ENCODE data around the gene C17orf107. TPM values are rescaled to one million over a fixed set of nuclear protein-coding genes. Genes with fewer than 3 reads are reported as not detected.

C17orf107 gene
- total RNA-seq (2022; extraction: Qiagen RNA extraction; ENCODE audit: low read depth), result 0.17 to 0.29 TPM (median 0.28 TPM) in 5 replicates

GRCh38 chr17:4899341-4900230, at the start of gene C17orf107:
Gene C17orf107 (plus strand): TSS chr17:4899536. CDS start chr17:4899763, 227 bp downstream.

GRCh38 chr17:4903051-4903818, 3.9 kb downstream of the C17orf107 start, which contains the start of gene CHRNE:
Gene CHRNE (minus strand): TSS chr17:4903098. CDS start chr17:4903063, 35 bp downstream.

DNA sequence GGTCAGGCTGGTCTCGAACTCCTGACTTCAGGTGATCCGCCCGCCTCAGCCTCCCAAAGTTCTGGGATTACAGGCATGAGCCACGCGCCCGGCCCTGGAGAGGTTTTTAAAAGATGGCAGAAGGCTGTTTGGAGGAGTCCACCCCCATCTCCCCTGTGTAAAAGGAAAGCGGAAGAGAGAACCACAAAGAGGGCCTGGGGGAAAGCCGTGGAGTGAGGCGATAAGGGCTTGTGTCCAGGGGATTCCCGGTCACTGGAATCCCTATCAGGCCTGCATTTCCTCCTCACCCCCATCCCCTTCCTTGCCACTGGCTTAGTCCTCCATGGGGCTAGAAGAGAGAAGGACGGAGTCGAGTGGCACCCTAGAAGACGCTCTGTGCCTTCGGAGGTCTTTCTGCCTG, 32.6 kb downstream of the C17orf107 start, which contains the start of gene GP1BA:
Gene GP1BA (plus strand): TSS at position 315 of the 400 bp plus-strand sequence. CDS start 328 bp downstream, outside the sequence.

DNA sequence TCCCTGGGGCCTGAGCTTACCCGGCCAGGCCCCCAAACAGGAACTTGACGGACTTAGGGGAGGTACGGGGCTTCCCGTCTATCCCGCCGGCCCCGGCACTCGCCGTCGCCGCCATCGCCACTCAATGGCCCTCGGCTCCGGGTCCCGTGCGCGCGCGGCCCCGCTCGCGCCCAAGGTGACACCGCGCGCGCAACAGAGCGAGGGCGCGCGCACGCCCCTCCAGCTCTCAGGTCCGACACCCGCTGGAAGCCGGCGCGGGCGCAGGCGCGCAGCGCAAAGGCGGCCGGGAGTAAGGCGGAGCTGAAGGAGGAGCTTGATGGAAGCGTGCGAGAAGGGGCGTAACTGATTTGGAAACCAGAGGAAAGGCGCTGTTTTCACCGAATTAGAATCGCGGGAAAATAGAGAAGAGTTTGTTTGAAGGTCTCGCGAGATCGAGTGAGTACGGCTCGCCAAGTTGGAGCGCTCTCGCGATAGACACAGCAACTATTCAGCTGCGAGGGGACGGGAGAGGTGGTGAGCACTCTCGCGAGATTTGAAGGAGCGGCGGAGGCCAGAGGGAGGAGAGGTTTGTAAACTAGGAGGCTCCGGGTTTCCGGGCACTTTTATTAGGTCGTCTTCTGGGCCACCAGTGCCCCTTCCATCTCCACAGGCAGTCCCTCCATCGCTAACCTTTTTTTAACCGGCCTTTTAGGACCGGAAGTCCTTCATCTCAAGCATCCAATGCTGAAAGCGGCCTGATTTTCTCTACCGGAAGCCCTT, 40.6 kb downstream of the C17orf107 start, which contains the start of the genes RNF167 and SLC25A11:
Gene RNF167 (plus strand): TSS at position 473 of the 759 bp plus-strand sequence. CDS start 642 bp downstream, outside the sequence.
Gene SLC25A11 (minus strand): TSS at position 251 of the 759 bp plus-strand sequence. CDS start 136 bp downstream, at position 115.

DNA sequence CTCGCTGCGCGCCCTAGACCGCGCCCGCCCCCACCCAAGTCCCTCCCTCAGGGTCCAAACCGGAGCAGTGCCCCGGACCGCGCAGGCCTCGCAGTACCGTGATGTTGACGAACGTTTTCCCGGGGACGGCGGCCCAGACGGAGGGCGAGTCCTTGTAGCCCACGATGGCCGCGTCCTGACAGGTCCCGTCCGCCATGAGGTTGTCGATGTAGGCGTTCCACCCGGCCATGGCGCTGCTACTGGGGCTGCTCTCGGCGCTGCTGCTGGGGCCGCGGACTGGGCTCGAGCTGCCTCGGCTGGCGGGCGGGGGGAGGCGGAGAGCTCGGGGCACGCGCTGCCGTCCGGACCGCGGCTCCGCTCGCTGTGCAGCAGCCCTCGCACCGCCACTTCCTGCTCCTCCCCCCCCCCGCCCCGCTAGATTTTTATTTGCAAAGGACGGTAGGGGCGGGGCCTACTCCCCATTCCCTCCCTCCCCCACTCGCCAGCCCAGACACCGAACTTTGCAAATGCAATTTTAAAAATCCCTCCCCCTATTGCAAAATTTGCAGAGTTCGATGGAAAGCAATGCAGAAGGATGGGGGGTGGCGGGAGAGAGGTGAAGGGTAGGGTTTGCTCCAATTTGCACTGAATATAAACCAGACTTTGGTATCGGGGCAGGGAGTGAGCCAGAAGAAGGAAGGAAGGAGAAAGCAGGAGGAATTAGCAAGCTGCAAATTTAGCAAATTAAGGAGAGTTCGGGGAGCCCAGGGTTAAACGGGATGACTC, 49.0 kb downstream of the C17orf107 start, which contains the start of gene PFN1:
Gene PFN1 (minus strand): TSS at position 365 of the 765 bp plus-strand sequence. CDS start 136 bp downstream, at position 229.

DNA sequence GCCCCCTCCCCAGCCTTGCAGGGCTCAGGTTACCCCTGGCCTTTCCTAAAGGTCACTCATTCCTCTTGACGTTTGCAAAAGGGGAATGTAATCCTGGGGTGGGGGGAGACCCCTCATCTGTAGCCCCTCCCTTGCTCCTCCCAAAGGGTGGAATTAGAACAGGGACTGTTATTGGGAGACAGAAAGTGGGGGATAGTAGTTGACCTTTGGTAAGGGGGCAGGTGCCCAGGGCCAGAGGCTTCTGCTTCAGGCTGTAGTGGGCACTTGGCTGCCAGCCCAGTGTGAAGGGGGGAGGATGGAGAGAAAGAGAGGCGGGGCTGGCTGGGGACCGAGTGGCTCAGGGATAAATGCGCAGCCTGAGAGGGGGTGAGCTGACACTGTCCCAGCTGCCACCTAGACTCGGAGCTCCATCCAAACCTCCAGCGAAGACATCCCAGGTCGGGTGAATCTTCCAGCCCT, 51.4 kb downstream of the C17orf107 start, which contains the start of gene ENO3:
Gene ENO3 (plus strand): TSS at position 374 of the 459 bp plus-strand sequence. CDS start 711 bp downstream, outside the sequence.

Other genes with a start within 250 kb of the C17orf107 start
- gene PELP1, start 195.4 kb upstream of the C17orf107 start, total RNA-seq (2022; extraction: Qiagen RNA extraction; ENCODE audit: low read depth), result 68.7 to 88.2 TPM (median 76.7 TPM) in 5 replicates
- 51.9 to 68.9 TPM (median 63.3 TPM) in 5 replicates for gene ARRB2, start 188.9 kb upstream of the C17orf107 start, total RNA-seq (2022; extraction: Qiagen RNA extraction; ENCODE audit: low read depth)
- 40.9 to 46.9 TPM (median 43.8 TPM) in 5 replicates for gene MED11, start 168.1 kb upstream of the C17orf107 start, total RNA-seq (2022; extraction: Qiagen RNA extraction; ENCODE audit: low read depth)
- 0.41 to 0.86 TPM (median 0.60 TPM) in 5 replicates for gene ZMYND15, start 159.7 kb upstream of the C17orf107 start, total RNA-seq (2022; extraction: Qiagen RNA extraction; ENCODE audit: low read depth)
- 15.0 to 20.2 TPM (median 18.3 TPM) in 5 replicates for gene CXCL16, start 159.6 kb upstream of the C17orf107 start, total RNA-seq (2022; extraction: Qiagen RNA extraction; ENCODE audit: low read depth)
- gene TM4SF5, start 127.7 kb upstream of the C17orf107 start, total RNA-seq (2022; extraction: Qiagen RNA extraction; ENCODE audit: low read depth), result 0.31 to 1.2 TPM (median 0.64 TPM) in 5 replicates
- gene VMO1, start 113.2 kb upstream of the C17orf107 start, total RNA-seq (2022; extraction: Qiagen RNA extraction; ENCODE audit: low read depth), result 0.47 to 1.5 TPM (median 1.3 TPM) in 4 of 5 replicates, not detected in the other
- gene GLTPD2, start 110.6 kb upstream of the C17orf107 start, total RNA-seq (2022; extraction: Qiagen RNA extraction; ENCODE audit: low read depth), result not detected in 5 replicates
- gene PSMB6, start 103.4 kb upstream of the C17orf107 start, total RNA-seq (2022; extraction: Qiagen RNA extraction; ENCODE audit: low read depth), result 443 to 508 TPM (median 482 TPM) in 5 replicates
- gene PLD2, start 92.4 kb upstream of the C17orf107 start, total RNA-seq (2022; extraction: Qiagen RNA extraction; ENCODE audit: low read depth), result 20.0 to 27.5 TPM (median 25.1 TPM) in 5 replicates
- 49.3 to 64.6 TPM (median 56.6 TPM) in 5 replicates for gene MINK1, start 66.2 kb upstream of the C17orf107 start, total RNA-seq (2022; extraction: Qiagen RNA extraction; ENCODE audit: low read depth)
- gene CHRNE, start 3.6 kb downstream of the C17orf107 start, total RNA-seq (2022; extraction: Qiagen RNA extraction; ENCODE audit: low read depth), result 0.07 to 0.21 TPM (median 0.08 TPM) in 4 of 5 replicates, not detected in the other
- gene GP1BA, start 32.7 kb downstream of the C17orf107 start, total RNA-seq (2022; extraction: Qiagen RNA extraction; ENCODE audit: low read depth), result not detected in 5 replicates
- gene SLC25A11, start 40.5 kb downstream of the C17orf107 start, total RNA-seq (2022; extraction: Qiagen RNA extraction; ENCODE audit: low read depth), result 65.3 to 82.3 TPM (median 72.2 TPM) in 5 replicates
- 93.0 to 144 TPM (median 121 TPM) in 5 replicates for gene RNF167, start 40.7 kb downstream of the C17orf107 start, total RNA-seq (2022; extraction: Qiagen RNA extraction; ENCODE audit: low read depth)
- gene PFN1, start 49.0 kb downstream of the C17orf107 start, total RNA-seq (2022; extraction: Qiagen RNA extraction; ENCODE audit: low read depth), result 2,001 to 2,972 TPM (median 2,479 TPM) in 5 replicates
- 51.2 to 61.4 TPM (median 55.7 TPM) in 5 replicates for gene ENO3, start 51.6 kb downstream of the C17orf107 start, total RNA-seq (2022; extraction: Qiagen RNA extraction; ENCODE audit: low read depth)
- 69.9 to 87.4 TPM (median 71.4 TPM) in 5 replicates for gene SPAG7, start 68.3 kb downstream of the C17orf107 start, total RNA-seq (2022; extraction: Qiagen RNA extraction; ENCODE audit: low read depth)
- 22.0 to 37.9 TPM (median 31.6 TPM) in 5 replicates for gene CAMTA2, start 88.1 kb downstream of the C17orf107 start, total RNA-seq (2022; extraction: Qiagen RNA extraction; ENCODE audit: low read depth)
- gene INCA1, start 98.0 kb downstream of the C17orf107 start, total RNA-seq (2022; extraction: Qiagen RNA extraction; ENCODE audit: low read depth), result 1.3 to 2.0 TPM (median 1.5 TPM) in 5 replicates
- gene KIF1C, start 98.4 kb downstream of the C17orf107 start, total RNA-seq (2022; extraction: Qiagen RNA extraction; ENCODE audit: low read depth), result 98.9 to 125 TPM (median 114 TPM) in 5 replicates
- gene SLC52A1, start 135.9 kb downstream of the C17orf107 start, total RNA-seq (2022; extraction: Qiagen RNA extraction; ENCODE audit: low read depth), result 0.34 to 1.2 TPM (median 0.68 TPM) in 5 replicates
- 0.89 to 1.2 TPM (median 1.0 TPM) in 5 replicates for gene ZFP3, start 178.9 kb downstream of the C17orf107 start, total RNA-seq (2022; extraction: Qiagen RNA extraction; ENCODE audit: low read depth)
- gene ZNF232, start 212.3 kb downstream of the C17orf107 start, total RNA-seq (2022; extraction: Qiagen RNA extraction; ENCODE audit: low read depth), result 3.6 to 5.0 TPM (median 4.5 TPM) in 5 replicates
- 0.01 to 0.03 TPM (median 0.02 TPM) in 4 of 5 replicates, not detected in the other for gene USP6, start 216.5 kb downstream of the C17orf107 start, total RNA-seq (2022; extraction: Qiagen RNA extraction; ENCODE audit: low read depth)

All from A549 treated with DMSO at 1 μM for 4 hours (cell line).